HG03354 (cell line): ENCODE data around the gene HOXA5.

Experiments
- ATAC-seq: cut with Tn5 transposase; IDR thresholded peaks from one replicate; pipeline ENCODE4 v1.9.1; 2021; ENCODE audit warnings: mild to moderate bottlenecking; ENCODE audit not compliant: unreplicated experiment, poor library complexity, severe bottlenecking

Gene HOXA5

DNA sequence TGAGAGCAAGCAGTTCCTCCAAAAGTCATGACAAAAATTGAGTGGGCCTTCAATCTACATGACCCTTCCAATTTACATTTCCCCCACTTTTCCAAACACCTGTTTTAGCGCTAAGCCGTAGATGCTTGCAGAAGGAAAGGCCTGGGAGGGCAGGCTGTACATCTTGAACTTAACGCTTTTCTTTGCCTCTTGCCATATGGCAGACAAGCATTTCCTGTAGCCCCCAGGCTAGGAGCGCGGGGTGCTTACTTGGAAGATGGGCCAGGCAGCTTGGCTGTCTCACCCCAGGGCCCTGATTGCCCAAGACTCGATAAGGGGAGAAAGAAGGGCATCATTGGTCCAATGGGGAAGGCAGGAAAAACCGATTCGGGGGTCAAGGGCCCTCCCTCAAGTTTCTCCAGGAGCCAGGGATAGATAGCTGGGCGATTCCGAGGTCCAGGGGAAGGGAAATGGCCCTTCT, 28.9 kb upstream of the HOXA5 start:
- no peak for ATAC-seq

DNA sequence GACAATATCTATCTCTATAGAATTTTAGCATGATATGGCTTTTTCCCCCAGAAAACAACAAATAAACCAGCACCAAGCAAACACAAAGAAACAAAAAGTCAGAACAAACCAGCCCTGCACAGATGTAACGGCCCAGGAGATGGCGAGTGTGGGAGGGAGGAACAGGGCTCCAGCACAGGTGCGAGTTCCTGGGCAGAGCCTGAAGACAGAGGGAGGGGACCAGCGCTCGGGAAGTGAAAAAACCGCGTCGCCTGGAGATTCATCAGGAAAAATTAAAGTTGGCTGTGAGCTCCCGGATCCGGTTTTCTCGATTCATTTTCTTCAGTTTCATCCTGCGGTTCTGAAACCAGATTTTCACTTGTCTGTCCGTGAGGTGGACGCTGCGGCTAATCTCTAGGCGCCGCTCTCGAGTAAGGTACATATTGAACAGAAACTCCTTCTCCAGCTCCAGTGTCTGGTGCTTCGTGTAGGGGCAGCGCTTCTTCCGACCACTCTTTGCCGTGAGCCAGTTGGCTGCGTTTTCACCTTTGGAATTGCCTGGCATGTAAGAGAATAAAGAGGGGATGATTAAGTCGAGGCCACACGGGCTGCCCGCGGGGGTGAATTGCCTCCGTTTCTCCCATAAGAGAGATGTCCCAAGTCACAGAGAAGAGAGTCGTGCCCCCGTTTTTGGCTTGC, 28.3 kb upstream of the HOXA5 start:
- ATAC-seq, result no peak

GRCh38 chr7:27171325-27171636, 27.8 kb upstream of the HOXA5 start:
- no peak for ATAC-seq

DNA sequence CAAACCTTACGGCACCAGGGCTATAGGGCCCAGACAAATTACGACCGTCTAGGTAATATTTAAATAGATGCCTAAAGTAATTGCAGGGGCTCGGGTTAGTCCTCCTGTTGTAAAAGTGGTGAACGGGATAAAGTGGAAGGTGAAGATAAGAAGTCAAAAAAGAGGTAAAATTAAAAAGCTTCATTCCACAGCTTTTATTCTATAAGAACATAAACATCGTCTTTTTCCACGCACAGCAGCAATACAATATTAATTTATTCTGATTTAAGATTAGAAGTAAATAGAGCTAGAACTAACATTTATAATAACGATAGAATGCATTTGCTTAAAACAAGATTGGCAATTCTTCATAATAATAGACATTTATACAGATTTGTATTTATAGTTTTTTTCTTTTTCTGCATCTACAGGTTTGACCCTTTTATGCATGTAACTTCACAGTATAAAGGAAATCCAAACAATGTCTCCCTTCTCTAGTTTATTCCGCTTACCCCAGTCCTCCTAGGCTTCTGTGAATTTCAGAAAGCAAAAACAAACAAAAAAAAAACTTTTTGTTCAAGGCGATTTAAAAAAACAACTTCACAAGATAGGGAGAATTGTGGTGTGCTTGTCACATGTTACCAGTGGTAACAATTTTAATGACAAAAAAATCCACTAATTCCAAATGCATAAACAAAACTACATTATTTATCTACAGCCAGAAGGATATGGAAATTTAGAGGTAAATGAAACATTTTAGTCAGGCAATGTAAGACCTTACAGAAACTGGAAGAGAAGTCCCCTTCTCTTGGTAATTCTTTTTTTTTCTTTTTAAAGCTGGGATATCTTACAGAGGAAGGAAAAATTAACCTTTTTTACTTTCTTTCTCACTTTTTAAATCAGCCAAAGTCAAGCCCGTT, 27.2 kb upstream of the HOXA5 start:
- ATAC-seq, result no peak

DNA sequence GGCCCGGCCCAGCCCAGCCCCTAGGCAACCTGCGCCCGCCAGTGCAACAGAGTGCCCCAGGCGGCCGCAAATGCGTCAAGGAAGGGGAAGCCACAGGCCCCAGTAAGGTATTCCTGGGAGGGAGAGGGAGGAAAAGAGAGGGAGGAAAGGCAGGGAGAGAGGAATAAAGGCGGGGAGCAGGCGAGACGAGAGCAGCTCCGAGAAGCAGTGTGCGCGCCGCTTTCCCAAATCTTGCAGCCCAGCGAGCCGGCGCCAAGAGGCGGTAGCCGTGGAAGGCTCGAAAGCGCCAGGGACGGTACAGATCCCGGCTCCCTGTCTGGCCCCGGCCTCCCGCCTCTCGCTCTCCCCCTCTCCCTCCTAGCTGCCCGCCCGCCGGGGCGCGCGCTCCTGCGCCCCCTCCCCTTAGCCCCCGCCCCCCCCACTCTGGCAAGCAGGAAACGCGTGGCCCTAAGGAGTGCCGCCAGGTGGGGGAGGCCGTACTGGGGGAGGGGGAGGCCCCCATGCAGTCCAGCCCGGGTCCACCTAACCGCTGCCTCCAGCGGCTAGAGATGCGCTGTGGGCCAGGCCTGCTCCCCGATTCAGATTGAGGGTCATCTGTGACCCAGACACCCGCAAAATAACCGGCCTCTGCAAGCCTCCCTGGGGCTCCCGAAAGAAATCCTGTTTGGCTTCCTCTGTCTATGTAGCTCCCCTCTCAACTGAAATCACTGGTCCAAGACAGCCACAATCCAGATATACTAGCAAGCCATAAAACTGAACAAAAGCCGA, 26.4 kb upstream of the HOXA5 start:
- ATAC-seq, result no peak

- ATAC-seq, result no peak
Measured at GRCh38 chr7:27168265-27168947, 24.9 kb upstream of the HOXA5 start.

- no peak for ATAC-seq
Measured at GRCh38 chr7:27167916-27168264, 24.4 kb upstream of the HOXA5 start.

DNA sequence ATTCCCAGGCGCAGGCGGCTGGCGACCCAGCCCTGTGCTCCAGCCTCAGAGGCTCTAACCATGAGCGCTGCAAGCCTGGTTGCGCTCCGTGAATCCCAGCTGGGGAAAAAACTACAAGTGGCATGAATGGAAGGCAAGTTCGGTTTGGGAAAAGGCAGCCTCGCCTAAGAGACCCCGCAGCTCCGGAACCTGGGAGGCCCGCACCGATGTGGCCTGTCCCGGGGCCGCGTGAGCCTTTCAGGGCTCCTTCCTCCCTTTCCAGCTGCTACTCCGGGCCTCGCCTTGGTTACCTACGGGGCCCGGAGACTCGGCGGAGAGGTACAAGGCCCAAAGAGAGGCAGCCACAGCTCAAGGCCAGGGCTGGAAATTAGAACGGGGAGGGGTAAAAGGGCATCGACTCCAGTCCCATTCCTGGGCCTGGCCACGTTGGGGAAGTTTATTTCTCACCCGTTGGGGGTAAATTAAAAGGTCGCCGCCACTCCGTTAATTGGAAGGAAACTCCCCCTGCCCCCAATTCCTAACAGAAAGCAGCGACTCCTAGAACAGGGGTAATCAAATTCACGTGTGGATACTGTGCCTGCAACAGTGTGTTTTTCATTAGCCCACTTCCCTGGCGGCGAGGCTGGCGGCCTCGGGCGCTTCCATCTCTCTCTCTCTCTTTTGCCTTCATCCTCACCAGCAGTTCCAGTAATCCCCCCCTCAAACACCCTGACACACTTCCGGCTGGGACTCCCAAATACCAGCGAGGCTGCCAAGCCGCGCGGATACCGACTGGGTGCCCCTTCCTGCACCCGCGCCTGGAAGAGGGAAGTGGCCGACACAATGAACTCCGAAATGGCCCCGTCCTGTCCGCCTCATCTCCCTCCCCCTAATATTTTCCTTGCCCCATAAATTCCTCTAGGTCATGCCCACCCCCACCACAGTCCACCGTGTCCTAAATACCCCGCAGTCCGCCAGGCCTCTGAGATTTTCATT, 23.3 kb upstream of the HOXA5 start:
- ATAC-seq, result no peak

GRCh38 chr7:27165996-27166530, 22.6 kb upstream of the HOXA5 start:
- no peak for ATAC-seq

DNA sequence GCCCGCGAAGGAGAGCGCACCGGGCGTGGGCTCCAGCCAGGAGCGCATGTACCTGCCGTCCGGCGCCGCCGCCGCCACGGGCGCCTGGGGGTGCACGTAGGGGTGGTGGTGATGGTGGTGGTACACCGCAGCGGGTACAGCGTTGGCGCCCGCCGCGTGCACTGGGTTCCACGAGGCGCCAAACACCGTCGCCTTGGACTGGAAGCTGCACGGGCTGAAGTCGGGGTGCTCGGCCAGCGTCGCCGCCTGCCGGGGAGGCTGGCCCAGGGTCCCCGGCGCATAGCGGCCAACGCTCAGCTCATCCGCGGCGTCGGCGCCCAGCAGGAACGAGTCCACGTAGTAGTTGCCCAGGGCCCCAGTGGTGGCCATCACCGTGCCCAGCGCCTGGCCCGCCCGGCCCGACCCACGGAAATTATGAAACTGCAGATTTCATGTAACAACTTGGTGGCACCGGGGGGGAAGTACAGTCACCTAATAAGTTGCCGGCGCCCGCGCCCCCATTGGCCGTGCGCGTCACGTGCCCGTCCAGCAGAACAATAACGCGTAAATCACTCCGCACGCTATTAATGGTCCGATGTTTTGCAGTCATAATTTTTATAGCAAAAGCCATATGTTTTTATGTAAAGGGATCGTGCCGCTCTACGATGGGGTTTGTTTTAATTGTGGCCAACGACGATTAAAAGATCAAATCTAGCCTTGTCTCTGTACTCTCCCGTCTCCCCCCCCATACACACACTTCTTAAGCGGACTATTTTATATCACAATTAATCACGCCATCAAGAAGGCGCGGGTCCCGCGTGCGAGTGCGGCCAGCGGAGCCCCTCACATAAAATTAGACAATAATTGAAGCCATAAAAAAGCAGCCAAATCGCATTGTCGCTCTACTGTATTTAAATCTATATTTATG, 21.9 kb upstream of the HOXA5 start, which contains the start of gene HOXA9:
TSS of gene HOXA9 (minus strand) at position 449 of the 907 bp plus-strand sequence. CDS start at position 369, 80 bp downstream.
- no peak for ATAC-seq

DNA sequence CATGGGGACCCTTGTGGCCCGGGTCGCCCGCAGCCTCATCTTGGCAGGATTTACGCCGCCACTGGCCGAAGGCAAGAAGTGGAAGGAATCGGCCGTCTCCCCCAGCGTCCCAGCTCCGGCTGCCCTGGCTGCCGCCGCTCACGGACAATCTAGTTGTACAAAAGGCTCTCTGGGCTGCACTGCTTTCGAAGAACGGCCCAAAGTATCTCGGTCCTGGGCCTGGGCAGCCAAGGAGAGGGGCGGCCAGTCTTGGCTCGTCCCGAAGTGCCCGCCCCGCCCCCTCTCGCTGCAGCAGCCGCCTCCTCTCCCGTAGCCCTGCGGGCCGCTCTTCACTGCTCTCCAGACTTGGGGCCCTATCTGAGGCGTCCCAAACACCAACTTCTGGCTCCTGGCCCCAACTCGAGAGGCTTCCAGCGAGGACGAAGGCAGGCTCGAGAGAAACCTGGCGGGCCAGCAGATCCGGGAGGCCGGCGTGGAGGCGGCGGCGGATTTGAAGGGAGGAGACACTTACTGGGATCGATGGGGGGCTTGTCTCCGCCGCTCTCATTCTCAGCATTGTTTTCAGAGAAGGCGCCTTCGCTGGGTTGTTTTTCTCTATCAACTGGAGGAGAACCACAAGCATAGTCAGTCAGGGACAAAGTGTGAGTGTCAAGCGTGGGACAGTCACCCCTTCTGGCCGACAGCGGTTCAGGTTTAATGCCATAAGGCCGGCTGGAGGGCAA, 21.0 kb upstream of the HOXA5 start:
- no peak for ATAC-seq

DNA sequence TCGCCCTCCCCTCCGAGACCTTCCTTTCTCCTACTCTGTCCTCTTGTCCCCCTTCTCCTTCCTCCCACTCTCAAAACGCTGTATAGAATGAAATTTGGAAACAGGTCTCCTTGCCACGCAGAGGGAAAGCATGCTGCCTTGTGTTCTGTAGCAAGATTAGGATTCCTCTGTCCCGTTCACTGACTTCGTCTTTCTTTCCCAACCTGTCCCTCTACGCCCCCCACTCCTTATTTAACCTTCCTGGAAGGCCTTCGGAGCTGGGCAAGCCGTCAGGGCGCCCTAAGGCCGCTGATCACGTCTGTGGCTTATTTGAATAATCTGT, 20.5 kb upstream of the HOXA5 start:
- ATAC-seq, result no peak

DNA sequence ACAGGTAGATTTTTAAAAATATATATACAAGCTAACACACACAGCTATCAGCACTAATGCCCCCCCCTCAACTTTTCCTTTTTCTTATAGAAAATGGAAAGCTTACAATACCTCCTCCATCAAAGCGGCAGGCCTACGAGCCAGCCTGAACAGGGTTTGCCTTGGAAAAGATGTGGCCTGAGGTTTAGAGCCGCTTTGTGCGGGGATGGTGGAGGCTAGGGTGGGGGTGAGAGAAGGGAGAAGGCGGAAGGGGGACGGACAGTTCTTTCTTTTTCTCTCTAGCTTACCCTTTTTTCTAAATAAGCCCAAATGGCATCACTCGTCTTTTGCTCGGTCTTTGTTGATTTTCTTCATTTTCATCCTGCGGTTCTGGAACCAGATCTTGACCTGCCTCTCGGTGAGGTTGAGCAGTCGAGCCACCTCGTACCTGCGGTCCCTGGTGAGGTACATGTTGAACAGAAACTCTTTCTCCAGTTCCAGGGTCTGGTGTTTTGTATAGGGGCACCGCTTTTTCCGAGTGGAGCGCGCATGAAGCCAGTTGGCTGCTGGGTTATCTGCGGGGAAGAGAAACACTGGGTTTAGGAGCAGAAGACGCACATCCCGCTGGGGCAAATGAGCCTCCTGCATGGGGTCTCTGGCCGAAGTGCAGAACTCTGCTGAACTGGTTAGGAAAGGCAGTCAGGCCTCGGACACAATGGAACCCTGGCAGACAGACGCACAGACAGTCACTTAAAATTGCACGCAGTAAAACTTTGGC, 20.0 kb upstream of the HOXA5 start:
- ATAC-seq, result no peak

DNA sequence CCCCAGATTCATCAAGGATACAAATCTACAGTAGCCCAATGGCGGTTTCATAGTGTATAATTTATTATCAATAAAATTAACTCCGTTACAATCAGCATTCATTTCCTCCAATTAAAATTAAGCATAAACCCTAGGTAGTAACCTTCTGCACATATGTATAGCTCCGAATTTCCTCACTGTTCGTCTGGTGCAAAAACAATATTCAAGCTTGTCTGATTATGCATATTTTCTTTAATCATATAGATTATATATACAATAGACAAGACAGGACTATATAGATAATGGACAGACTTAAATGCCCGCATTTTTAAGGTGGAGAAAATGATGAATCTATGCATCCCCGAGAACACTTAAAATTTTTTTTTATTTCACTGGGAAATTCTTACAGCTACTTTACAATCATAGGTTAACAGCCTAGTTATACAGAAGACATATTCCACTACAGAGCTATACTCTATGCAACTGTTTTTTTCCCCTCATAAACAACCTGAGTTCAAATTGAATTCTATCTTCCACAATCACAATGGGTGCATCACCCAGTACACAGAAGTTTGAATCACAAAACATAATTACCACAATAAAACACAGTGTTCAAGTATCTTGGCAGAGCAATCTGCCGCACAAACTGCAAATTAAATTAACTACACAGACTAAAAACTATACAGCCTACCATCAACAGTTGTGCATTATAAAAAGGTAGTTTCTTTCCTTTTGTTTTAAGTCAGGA, 19.2 kb upstream of the HOXA5 start:
- no peak for ATAC-seq

DNA sequence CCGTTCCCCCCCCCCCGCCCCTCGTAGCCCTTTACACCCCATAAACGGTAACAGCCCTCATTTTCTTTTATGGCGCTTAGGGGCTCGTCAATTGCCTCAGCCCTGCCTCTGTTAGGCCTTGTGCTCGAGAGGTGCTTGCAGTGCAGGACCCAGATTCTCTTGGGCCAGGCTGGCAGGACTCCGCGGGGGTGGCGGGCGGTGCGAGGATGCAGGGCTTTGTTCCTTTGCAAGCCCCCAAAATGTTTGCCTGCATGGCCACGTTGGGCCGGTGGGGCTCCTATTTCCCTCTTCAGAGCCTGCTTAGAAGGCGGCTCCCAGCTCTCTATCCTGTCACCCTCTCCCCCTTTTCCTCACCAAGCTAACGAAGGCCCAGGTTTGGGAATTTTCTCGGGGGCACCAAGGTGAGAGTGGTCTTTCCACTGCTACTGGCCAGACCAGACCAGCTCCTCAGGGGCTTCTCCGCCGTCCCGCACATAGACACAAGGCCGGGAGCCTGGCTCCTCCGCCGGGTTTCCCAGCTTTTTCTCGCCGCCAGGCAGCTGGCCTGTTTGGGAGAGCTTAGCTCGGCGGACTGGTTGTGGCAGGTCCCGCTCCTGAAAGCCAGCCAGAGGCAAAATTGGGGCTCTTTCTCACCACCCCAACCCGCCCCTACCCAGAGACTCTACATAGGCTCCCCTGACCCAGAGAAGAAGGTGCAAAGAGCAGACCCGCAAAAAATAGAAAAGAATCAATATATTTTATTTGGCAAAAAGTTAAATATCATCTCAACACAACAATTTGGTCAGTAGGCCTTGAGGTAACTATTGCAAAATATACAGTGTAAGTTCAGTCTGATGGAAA, 18.5 kb upstream of the HOXA5 start:
- ATAC-seq, result no peak
